NCI-H510A (cell line): ENCODE data around the gene MATR3.
"Not testable (repeated sequence)": the region's sequence is repeated elsewhere in the genome, so short reads cannot be mapped to it uniquely, and the experiment has no call there.

Experiments
- DNase-seq: peaks from one replicate; lab custom pipeline; 2025; lab: John Stamatoyannopoulos, UW

Gene MATR3

GRCh38 chr5:139297439-139298133 lies 4.0 kb downstream of the MATR3 start:
- no peak for DNase-seq

GRCh38 chr5:139298242-139298641 lies 4.7 kb downstream of the MATR3 start:
- DNase-seq: no peak

- no peak for DNase-seq
Observed at GRCh38 chr5:139299486-139299885, 5.9 kb downstream of the MATR3 start.

- no peak for DNase-seq
Observed at GRCh38 chr5:139301808-139302499, 8.4 kb downstream of the MATR3 start.

GRCh38 chr5:139304391-139305324 lies 11.1 kb downstream of the MATR3 start:
- DNase-seq: no peak

GRCh38 chr5:139306197-139306596 lies 12.7 kb downstream of the MATR3 start:
- DNase-seq: no peak

GRCh38 chr5:139306628-139307379 lies 13.3 kb downstream of the MATR3 start:
- no peak for DNase-seq

- no peak for DNase-seq
Observed at GRCh38 chr5:139308797-139309196, 15.3 kb downstream of the MATR3 start.

GRCh38 chr5:139310715-139311186 lies 17.2 kb downstream of the MATR3 start:
- not testable (repeated sequence) for DNase-seq

- DNase-seq: no peak
Observed at GRCh38 chr5:139312075-139312474, 18.5 kb downstream of the MATR3 start.

- no peak for DNase-seq
Observed at GRCh38 chr5:139314276-139314675, 20.7 kb downstream of the MATR3 start.

- no peak for DNase-seq
Observed at GRCh38 chr5:139315056-139315615, 21.6 kb downstream of the MATR3 start.

- DNase-seq: no peak
Observed at GRCh38 chr5:139335811-139336210, 42.3 kb downstream of the MATR3 start.

- DNase-seq: no peak
Observed at GRCh38 chr5:139340051-139340450, 46.5 kb downstream of the MATR3 start.

- no peak for DNase-seq
Observed at GRCh38 chr5:139341187-139341688, 47.7 kb downstream of the MATR3 start.

- peak; percentile 86 for DNase-seq
Observed at GRCh38 chr5:139341689-139342422, 48.3 kb downstream of the MATR3 start, which contains the start of gene PAIP2. Gene PAIP2, plus strand, starts transcription at chr5:139341854. Its CDS starts 21,931 bp downstream, at chr5:139363785.

GRCh38 chr5:139342423-139342723 lies 48.8 kb downstream of the MATR3 start:
- no peak for DNase-seq

GRCh38 chr5:139343476-139343875 lies 49.9 kb downstream of the MATR3 start:
- no peak for DNase-seq

- no peak for DNase-seq
Observed at GRCh38 chr5:139344177-139344576, 50.6 kb downstream of the MATR3 start.

- DNase-seq: not testable (repeated sequence)
Observed at GRCh38 chr5:139345442-139345841, 51.9 kb downstream of the MATR3 start.
